Measurements from ENCODE around the gene CDK11B. TPM values are rescaled to one million over a fixed set of nuclear protein-coding genes. Genes with fewer than 3 reads are reported as not detected.
A peak's percentile ranks its signal among the peaks of the same experiment; 100 is the strongest.

CDK11B gene
- total and polyA plus RNA-seq, 2 of the 8 experiments (the other 6 are each of a cell fraction or from before 2014, with no cell fraction given) = 11.1 to 31.9 TPM

DNA sequence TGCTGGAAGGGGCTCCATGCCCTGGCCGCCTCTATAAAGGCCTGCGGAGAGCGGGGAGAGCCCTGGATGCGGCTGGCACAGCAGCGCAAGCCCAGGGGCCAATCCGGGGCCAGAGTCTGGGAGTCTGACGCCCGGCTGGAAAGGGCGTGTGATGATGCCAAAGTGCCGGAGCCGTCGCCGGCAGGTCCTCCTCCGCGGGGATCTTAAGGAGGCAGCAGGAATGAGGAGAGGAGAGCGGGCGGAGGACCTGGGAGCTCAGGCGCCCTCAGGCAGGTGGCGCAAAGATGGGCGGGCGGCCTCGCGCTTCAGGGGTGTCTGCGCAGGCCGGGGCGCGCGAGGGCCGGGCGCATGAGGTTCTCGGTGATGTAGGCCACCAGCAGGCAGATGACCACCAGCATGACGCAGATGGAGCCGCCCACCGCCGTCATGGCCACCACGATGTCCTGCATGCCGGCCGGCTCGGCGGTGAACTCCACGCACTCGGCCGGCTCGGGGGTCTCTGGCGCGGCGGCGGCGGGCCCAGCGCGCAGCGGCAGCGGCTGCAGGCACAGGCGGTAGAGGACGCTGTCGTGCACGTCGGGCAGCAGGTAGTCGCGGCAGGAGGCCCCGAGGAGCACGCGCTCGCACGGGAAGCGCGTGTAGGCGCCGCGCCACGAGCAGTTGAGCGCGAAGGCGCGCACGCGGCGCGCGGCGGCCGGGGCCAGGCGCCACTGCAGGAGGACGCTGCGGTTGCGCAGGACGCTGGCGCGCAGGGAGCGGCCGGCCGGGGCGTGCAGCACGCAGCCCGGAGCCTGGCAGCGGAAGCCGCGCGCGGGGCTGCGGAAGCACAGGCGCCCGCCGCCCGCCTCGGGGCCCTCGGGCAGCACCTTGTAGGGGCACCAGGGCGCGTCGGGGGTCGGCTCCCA is 59.5 kb downstream of the CDK11B start (continued):
- 0 out of 2 replicates have a peak, but pooled peaks have one; percentile 9 for TF ChIP-seq KDM1A (IDR thresholded peaks at IDR 0.05; ENCODE audit: borderline replicate concordance, low read length)
- TF ChIP-seq MAFK (IDR thresholded peaks at IDR 0.05; ENCODE audit: low read depth, low read length) = no peak
- TF ChIP-seq SIX5 (IDR thresholded peaks at IDR 0.05; ENCODE audit: low read depth, low read length) = no peak
- no peak for TF ChIP-seq SIRT6 (IDR thresholded peaks at IDR 0.05; ENCODE audit: low read length)
- TF ChIP-seq SRF (IDR thresholded peaks at IDR 0.05; ENCODE audit: low read depth, low read length) = no peak
